OCI-LY3 (cell line): Measurements from ENCODE around the gene NAE1.

Experiments used
- CTCF ChIP-seq: fragments of 200-600, 300-600 bp; sonication (generic); IDR thresholded peaks from 2 replicates; pipeline ENCODE4 v1.5.1; 2014; ENCODE audit warnings: antibody characterized with exemption, low read length, low read depth
- EZH2phosphoT487 ChIP-seq: fragments of 200-600 bp; shearing (Covaris generic); IDR thresholded peaks from 2 replicates; pipeline ENCODE4 v1.6.1; 2018; ENCODE audit warnings: antibody characterized with exemption, mixed run types, low read depth

- TF ChIP-seq CTCF (no peak), EZH2phosphoT487 (no peak)
These were observed 41.1 kb upstream of the NAE1 start for GRCh38 chr16:66871840-66872239.
